Transverse colon (tissue), 4 donors: ENCODE data around the gene TPSD1.

Experiments
- EP300 ChIP-seq: sonication (generic); formaldehyde crosslinking; IDR thresholded peaks from one replicate; pipeline ENCODE4 v1.6.1; 2017; ENCODE audit warnings: antibody characterized with exemption, low read depth
- POLR2A ChIP-seq: fragments of 450-650 bp; IDR thresholded peaks from one replicate; pipeline ENCODE4 v1.6.1; 2016; ENCODE audit warnings: antibody characterized with exemption, mild to moderate bottlenecking, moderate library complexity
- POLR2AphosphoS5 ChIP-seq, 3 donors: sonication (generic); formaldehyde crosslinking; IDR thresholded peaks; one replicate each; pipeline ENCODE4 v1.6.1; 2016; ENCODE audit warnings: antibody characterized with exemption in 3 of 3
- TF ChIP-seq, protein P1 (sequence below), 5 experiments: fragments of 200-600 bp in 3 of 5; fragments of 450-650 bp in 2 of 5; sonication (generic) in 3 of 5; IDR thresholded peaks; 1 replicate in 2 of 5; 2 replicates in 3 of 5; pipeline ENCODE4 v1.5.1; 2016 to 2017; ENCODE audit warnings: antibody characterized with exemption in 5 of 5, inconsistent platforms in 3 of 5, mild to moderate bottlenecking in 2 of 5, moderate library complexity in 1 of 5

DNA sequence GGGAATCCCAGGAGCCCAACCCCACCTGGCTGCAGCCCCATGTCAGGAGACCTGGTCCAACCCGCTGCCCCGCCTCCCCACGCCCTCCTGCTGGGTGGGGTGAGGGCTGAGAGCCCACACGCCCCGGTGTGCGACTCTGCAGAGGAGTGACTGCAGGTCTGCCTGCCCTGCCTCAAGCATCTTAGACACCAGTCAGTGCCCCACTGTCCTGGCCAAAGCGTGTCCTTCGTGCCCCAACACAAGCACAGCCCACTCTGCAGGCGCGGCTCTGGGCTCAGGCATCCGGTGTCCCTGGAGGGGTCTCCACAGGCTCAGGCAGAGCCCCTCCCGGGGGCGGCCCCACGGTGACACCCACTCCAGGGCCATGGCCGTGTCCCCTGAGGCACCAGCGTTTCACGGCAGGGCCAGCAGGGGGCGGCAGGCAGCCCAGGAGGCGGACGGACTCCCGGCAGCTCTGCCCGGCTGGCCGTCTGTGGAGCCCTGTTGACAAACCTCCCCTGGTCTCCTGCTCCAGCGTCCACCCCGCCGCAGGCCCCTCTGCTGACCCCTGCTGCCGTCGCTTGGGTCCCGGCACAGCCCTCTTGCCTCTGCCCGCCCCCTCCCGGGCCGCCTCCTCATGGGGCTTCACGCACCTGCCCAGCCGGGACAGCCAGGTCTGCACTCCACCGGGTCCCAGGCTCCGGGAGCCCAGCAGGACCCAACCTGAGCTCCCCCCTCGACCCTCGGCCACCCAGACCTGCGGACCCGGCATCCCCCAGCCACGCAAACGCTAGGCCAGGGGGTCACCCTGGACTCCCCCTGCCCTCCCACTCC, 45.0 kb downstream of the TPSD1 start:
- TF ChIP-seq POLR2A (no peak), EP300 (no peak), POLR2AphosphoS5 (IDR thresholded peaks at IDR 0.05) (no peak)
- TF ChIP-seq, protein P1, sequence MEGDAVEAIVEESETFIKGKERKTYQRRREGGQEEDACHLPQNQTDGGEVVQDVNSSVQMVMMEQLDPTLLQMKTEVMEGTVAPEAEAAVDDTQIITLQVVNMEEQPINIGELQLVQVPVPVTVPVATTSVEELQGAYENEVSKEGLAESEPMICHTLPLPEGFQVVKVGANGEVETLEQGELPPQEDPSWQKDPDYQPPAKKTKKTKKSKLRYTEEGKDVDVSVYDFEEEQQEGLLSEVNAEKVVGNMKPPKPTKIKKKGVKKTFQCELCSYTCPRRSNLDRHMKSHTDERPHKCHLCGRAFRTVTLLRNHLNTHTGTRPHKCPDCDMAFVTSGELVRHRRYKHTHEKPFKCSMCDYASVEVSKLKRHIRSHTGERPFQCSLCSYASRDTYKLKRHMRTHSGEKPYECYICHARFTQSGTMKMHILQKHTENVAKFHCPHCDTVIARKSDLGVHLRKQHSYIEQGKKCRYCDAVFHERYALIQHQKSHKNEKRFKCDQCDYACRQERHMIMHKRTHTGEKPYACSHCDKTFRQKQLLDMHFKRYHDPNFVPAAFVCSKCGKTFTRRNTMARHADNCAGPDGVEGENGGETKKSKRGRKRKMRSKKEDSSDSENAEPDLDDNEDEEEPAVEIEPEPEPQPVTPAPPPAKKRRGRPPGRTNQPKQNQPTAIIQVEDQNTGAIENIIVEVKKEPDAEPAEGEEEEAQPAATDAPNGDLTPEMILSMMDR (IDR thresholded peaks at IDR 0.05): peak; percentile 78 to 91 (median 86)
